Measurements from ENCODE around the gene B3GNT4.
"Not testable (repeated sequence)": the region's sequence is repeated elsewhere in the genome, so short reads cannot be mapped to it uniquely, and the experiment has no call there.

The B3GNT4 gene

GRCh38 chr12:122174155-122174845, 29.2 kb upstream of the B3GNT4 start, which contains the start of gene IL31:
Gene IL31, minus strand, starts transcription at chr12:122174221. Its CDS starts 49 bp downstream, at chr12:122174172.
- no peaks in the 10 kb centered on the region for H3K9me3 ChIP-seq (ENCODE audit: control insufficient read depth, insufficient read depth, low read length)
- H3K4me3 ChIP-seq (ENCODE audit: low read length), result no peak within 1 kb of the TSS
- H3K27ac ChIP-seq (ENCODE audit: low read depth, low read length), result no peak within 1 kb of the TSS
- no peak within 1 kb of the TSS for H3K4me2 ChIP-seq (ENCODE audit: low read length)
- H3K4me1 ChIP-seq (ENCODE audit: control insufficient read depth, low read length), result no peaks in the 10 kb centered on the region
- H3K27me3 ChIP-seq (ENCODE audit: control insufficient read depth, low read length), result peaks cover 16% of the 10 kb centered on the region
- no peaks in the 10 kb centered on the region for H3K79me2 ChIP-seq (ENCODE audit: control insufficient read depth, low read length)
- H3K36me3 ChIP-seq (ENCODE audit: control insufficient read depth, low read length), result no peaks in the 10 kb centered on the region
- H3K9me2 ChIP-seq (replicated peaks; ENCODE audit: control insufficient read depth, low read length), result no peaks in the 10 kb centered on the region
- TF ChIP-seq CTCF (IDR thresholded peaks at IDR 0.05; ENCODE audit: low read depth, low read length, poor library complexity, severe bottlenecking) (no peak), EZH2phosphoT487 (IDR thresholded peaks at IDR 0.05; ENCODE audit: borderline replicate concordance, low read length) (no peak)
- H3F3A ChIP-seq (ENCODE audit: control insufficient read depth, insufficient read depth), result no peaks in the 10 kb centered on the region
- no peaks in the 10 kb centered on the region for H4K20me1 ChIP-seq (ENCODE audit: control insufficient read depth, insufficient read depth, low read depth, low read length)

- not testable (repeated sequence) for H3K4me1 ChIP-seq (ENCODE audit: control insufficient read depth, low read length); H3K79me2 ChIP-seq (ENCODE audit: control insufficient read depth, low read length); H3K36me3 ChIP-seq (ENCODE audit: control insufficient read depth, low read length); H3K9me2 ChIP-seq (replicated peaks; ENCODE audit: control insufficient read depth, low read length); H3K4me3 ChIP-seq (ENCODE audit: low read length); H3F3A ChIP-seq (ENCODE audit: control insufficient read depth, insufficient read depth); H3K4me2 ChIP-seq (ENCODE audit: low read length); H3K9me3 ChIP-seq (ENCODE audit: control insufficient read depth, insufficient read depth, low read length); H3K27ac ChIP-seq (ENCODE audit: low read depth, low read length); H4K20me1 ChIP-seq (ENCODE audit: control insufficient read depth, insufficient read depth, low read depth, low read length)
- H3K27me3 ChIP-seq (ENCODE audit: control insufficient read depth, low read length), result peaks cover 16% of the 10 kb centered on the region
Measured at GRCh38 chr12:122176473-122176872, 27.0 kb upstream of the B3GNT4 start.

- Histone ChIP-seq H3K9me2 (replicated peaks; ENCODE audit: control insufficient read depth, low read length) (no peaks in the 10 kb centered on the region), H3K27me3 (ENCODE audit: control insufficient read depth, low read length) (peaks cover 16% of the 10 kb centered on the region), H3K4me2 (ENCODE audit: low read length) (peak within 1 kb of the TSS; percentile 52), H3K27ac (ENCODE audit: low read depth, low read length) (no peak within 1 kb of the TSS), H3K4me3 (ENCODE audit: low read length) (peak within 1 kb of the TSS; percentile 27), H3F3A (ENCODE audit: control insufficient read depth, insufficient read depth) (no peaks in the 10 kb centered on the region), H3K36me3 (ENCODE audit: control insufficient read depth, low read length) (no peaks in the 10 kb centered on the region), H3K4me1 (ENCODE audit: control insufficient read depth, low read length) (peaks cover 18% of the 10 kb centered on the region), H4K20me1 (ENCODE audit: control insufficient read depth, insufficient read depth, low read depth, low read length) (no peaks in the 10 kb centered on the region), H3K9me3 (ENCODE audit: control insufficient read depth, insufficient read depth, low read length) (no peaks in the 10 kb centered on the region), H3K79me2 (ENCODE audit: control insufficient read depth, low read length) (no peaks in the 10 kb centered on the region)
- no peak for TF ChIP-seq CTCF (IDR thresholded peaks at IDR 0.05; ENCODE audit: low read depth, low read length, poor library complexity, severe bottlenecking)
Measured at GRCh38 chr12:122182887-122183587, 20.5 kb upstream of the B3GNT4 start, which contains the start of gene LRRC43. Gene LRRC43, plus strand, starts transcription at chr12:122183123. Its CDS starts 22 bp downstream, at chr12:122183145.

- Histone ChIP-seq H4K20me1 (ENCODE audit: control insufficient read depth, insufficient read depth, low read depth, low read length) (no peaks in the 10 kb centered on the region), H3K79me2 (ENCODE audit: control insufficient read depth, low read length) (no peaks in the 10 kb centered on the region), H3K36me3 (ENCODE audit: control insufficient read depth, low read length) (no peaks in the 10 kb centered on the region), H3F3A (ENCODE audit: control insufficient read depth, insufficient read depth) (no peaks in the 10 kb centered on the region), H3K27me3 (ENCODE audit: control insufficient read depth, low read length) (peaks cover 16% of the 10 kb centered on the region), H3K9me2 (replicated peaks; ENCODE audit: control insufficient read depth, low read length) (no peaks in the 10 kb centered on the region), H3K4me3 (ENCODE audit: low read length) (no peak overlapping the region), H3K4me2 (ENCODE audit: low read length) (peak overlapping the region; percentile 52), H3K4me1 (ENCODE audit: control insufficient read depth, low read length) (peaks cover 18% of the 10 kb centered on the region), H3K27ac (ENCODE audit: low read depth, low read length) (no peak overlapping the region), H3K9me3 (ENCODE audit: control insufficient read depth, insufficient read depth, low read length) (no peaks in the 10 kb centered on the region)
- TF ChIP-seq EZH2phosphoT487 (IDR thresholded peaks at IDR 0.05; ENCODE audit: borderline replicate concordance, low read length) (no peak), CTCF (IDR thresholded peaks at IDR 0.05; ENCODE audit: low read depth, low read length, poor library complexity, severe bottlenecking) (no peak)
Measured at GRCh38 chr12:122183588-122183940, 19.9 kb upstream of the B3GNT4 start.
